HFFc6 (cell line): Measurements from ENCODE around the gene KCNQ1. TPM values are rescaled to one million over a fixed set of nuclear protein-coding genes. Genes with fewer than 3 reads are reported as not detected.
"Not testable (repeated sequence)": the region's sequence is repeated elsewhere in the genome, so short reads cannot be mapped to it uniquely, and the experiment has no call there.

Experiments
- DNase-seq: peaks from one replicate; pipeline ENCODE4 v3.0.0-alpha.2; 2018
- H3K27ac Mint-ChIP-seq: 2 replicates; pipeline ENCODE4 v1.8.0; 2020; ENCODE audit warnings: mild to moderate bottlenecking, mixed read lengths
- H3K27me3 Mint-ChIP-seq: 2 replicates; pipeline ENCODE4 v1.8.0; 2021; ENCODE audit warnings: mild to moderate bottlenecking, moderate library complexity, mixed read lengths; ENCODE audit not compliant: insufficient read depth
- H3K36me3 Mint-ChIP-seq: 2 replicates; pipeline ENCODE4 v1.8.0; 2021; ENCODE audit warnings: low read depth, mixed read lengths
- H3K4me1 Mint-ChIP-seq: 2 replicates; pipeline ENCODE4 v1.8.0; 2020; ENCODE audit warnings: low read depth, mixed read lengths
- H3K4me3 Mint-ChIP-seq: 2 replicates; pipeline ENCODE4 v1.8.0; 2020; ENCODE audit warnings: mild to moderate bottlenecking, moderate library complexity, mixed read lengths
- H3K9me3 Mint-ChIP-seq: 2 replicates; pipeline ENCODE4 v1.8.0; 2020; ENCODE audit warnings: mild to moderate bottlenecking, mixed read lengths
- CTCF ChIP-seq: fragments of 200-600 bp; sonication (generic); IDR thresholded peaks from 2 replicates; pipeline ENCODE4 v1.5.0; 2021; ENCODE audit warnings: antibody characterized with exemption, mild to moderate bottlenecking
- total RNA-seq, 6 experiments: library from RNA; stranded (reverse); fragmentation: NEBNext Ultra II Directional; extraction: Animal tissue kit (Norgen Biotek cat#: 25700); gene quantifications; 2 replicates in 1 of 6; 3 replicates in 5 of 6; pipeline ENCODE4 v1.2.3, GENCODE V29; 2021

The KCNQ1 gene
- total RNA-seq, 6 experiments from 2014 or later, result not detected

- H3K27ac Mint-ChIP-seq, result no peak overlapping the region
- no peaks in the 10 kb centered on the region; the same call in none of the 2 replicates for H3K36me3 Mint-ChIP-seq
- H3K4me3 Mint-ChIP-seq, result no peak overlapping the region
- TF ChIP-seq CTCF, result no peak
- DNase-seq, result no peak
- H3K4me1 Mint-ChIP-seq, result no peaks in the 10 kb centered on the region
- peaks cover 46% of the 10 kb centered on the region for H3K9me3 Mint-ChIP-seq
- H3K27me3 Mint-ChIP-seq, result peaks cover 8% of the 10 kb centered on the region
These were observed 180.4 kb downstream of the KCNQ1 start for GRCh38 chr11:2625183-2625582.

- Mint-ChIP-seq H3K9me3 (peaks cover 63% of the 10 kb centered on the region), H3K4me3 (no peak overlapping the region), H3K27ac (no peak overlapping the region), H3K36me3 (peaks cover 21% of the 10 kb centered on the region), H3K27me3 (peaks cover 4% of the 10 kb centered on the region), H3K4me1 (no peaks in the 10 kb centered on the region)
- TF ChIP-seq CTCF, result no peak
- DNase-seq, result no peak
These were observed 185.9 kb downstream of the KCNQ1 start for GRCh38 chr11:2630679-2631078.

- Mint-ChIP-seq H3K27ac (no peak overlapping the region), H3K4me3 (no peak overlapping the region), H3K27me3 (peaks cover 4% of the 10 kb centered on the region), H3K9me3 (peaks cover 65% of the 10 kb centered on the region), H3K4me1 (no peaks in the 10 kb centered on the region), H3K36me3 (peaks cover 21% of the 10 kb centered on the region)
- no peak for DNase-seq
- TF ChIP-seq CTCF, result no peak
These were observed 186.4 kb downstream of the KCNQ1 start for GRCh38 chr11:2631161-2631560.

GRCh38 chr11:2639763-2640162, 195.0 kb downstream of the KCNQ1 start:
- peaks cover 26% of the 10 kb centered on the region for H3K27me3 Mint-ChIP-seq
- peaks cover 90% of the 10 kb centered on the region for H3K9me3 Mint-ChIP-seq

GRCh38 chr11:2641623-2642022, 196.8 kb downstream of the KCNQ1 start:
- no peak overlapping the region for H3K4me3 Mint-ChIP-seq
- peaks cover 93% of the 10 kb centered on the region for H3K9me3 Mint-ChIP-seq

More at GRCh38 chr11:2639763-2640162, 195.0 kb downstream of the KCNQ1 start:
- H3K27ac Mint-ChIP-seq, H3K4me1 Mint-ChIP-seq, DNase-seq, H3K4me3 Mint-ChIP-seq: not testable (repeated sequence)
- peaks cover 56% of the 10 kb centered on the region for H3K36me3 Mint-ChIP-seq

GRCh38 chr11:2643746-2644145, 198.9 kb downstream of the KCNQ1 start:
- no peak for DNase-seq
- TF ChIP-seq CTCF, result no peak
- H3K27ac Mint-ChIP-seq, result no peak overlapping the region
- H3K4me1 Mint-ChIP-seq, result no peaks in the 10 kb centered on the region
- peaks cover 31% of the 10 kb centered on the region for H3K27me3 Mint-ChIP-seq
- H3K36me3 Mint-ChIP-seq, result peaks cover 52% of the 10 kb centered on the region
- H3K9me3 Mint-ChIP-seq, result peaks cover 95% of the 10 kb centered on the region
- H3K4me3 Mint-ChIP-seq, result no peak overlapping the region

More at GRCh38 chr11:2641623-2642022, 196.8 kb downstream of the KCNQ1 start:
- no peak for DNase-seq
- Mint-ChIP-seq H3K27ac (no peak overlapping the region; the same call in 1 of the 2 replicates), H3K27me3 (peaks cover 30% of the 10 kb centered on the region), H3K36me3 (peaks cover 57% of the 10 kb centered on the region), H3K4me1 (no peaks in the 10 kb centered on the region)
- TF ChIP-seq CTCF, result no peak
